ENCODE measurements around the gene APBA2. TPM values are rescaled to one million over a fixed set of nuclear protein-coding genes. Genes with fewer than 3 reads are reported as not detected.

The APBA2 gene
- total RNA-seq, 2 experiments from 2014 or later = 30.8 to 32.0 TPM

DNA sequence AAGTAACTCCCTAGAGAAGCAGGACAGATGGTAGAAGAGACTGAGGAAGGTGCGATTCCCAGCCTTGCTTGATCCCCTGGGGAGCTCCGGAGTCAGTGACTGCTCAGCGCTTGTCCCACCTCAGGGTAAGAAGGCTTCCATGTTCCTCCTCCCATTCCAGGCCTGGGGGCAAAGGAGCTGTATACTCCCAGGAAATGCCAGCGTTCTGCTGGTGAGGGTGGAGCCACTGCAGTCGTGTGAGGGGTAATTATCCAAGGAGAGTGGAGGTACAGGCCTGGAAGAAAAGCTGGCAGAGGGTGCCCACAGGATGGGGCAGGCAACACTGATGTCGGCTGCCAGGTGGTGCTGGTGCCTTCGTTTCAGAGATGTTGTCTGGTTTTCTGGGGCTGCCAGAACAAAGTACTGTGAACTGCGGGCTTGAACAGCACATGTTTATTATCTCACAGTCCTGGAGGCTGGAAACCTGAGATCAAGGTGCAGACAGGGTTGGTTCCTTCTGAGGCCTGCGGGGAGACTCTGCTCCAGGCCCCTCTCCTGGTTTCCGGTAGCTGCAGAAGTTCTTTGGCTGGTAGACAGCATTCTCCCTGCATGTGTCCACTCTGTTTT lies 12.1 kb upstream of the APBA2 start:
- intact Hi-C loops (cut with micrococcal nuclease) = no loop called here
- POLR2A ChIA-PET = interaction anchor here (0.7 kb wide), 1 partner anchor 10 kb away, joined by 4 read pairs; no protein-coding TSS in a partner anchor

DNA sequence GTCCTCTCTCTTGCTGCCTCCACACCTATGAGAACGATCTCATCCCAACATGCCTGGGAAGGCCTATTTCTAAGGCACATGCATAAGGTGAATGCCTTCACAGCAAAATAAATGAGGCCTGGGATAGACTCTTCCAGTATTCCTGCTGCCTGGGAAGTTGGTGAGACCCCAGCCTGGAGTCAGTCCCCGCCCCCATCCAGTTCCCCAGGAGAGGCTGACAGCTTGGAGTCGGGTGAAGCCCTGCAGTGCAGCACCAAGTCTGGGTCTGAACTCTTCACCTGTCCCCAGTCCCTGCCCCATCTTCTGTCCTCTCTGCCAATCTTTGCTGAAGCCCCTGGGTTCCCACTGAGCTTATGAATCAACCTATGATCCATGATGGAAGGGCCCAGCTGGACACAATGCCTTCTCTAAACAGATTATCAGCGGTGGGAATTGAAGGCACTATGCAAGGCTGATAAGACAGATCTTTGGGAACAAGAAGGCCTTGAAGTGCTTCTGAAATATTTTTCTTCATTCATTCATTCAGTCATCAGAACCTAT lies 10.2 kb upstream of the APBA2 start:
- no peaks in the 10 kb centered on the region for H3K36me3 Mint-ChIP-seq (ENCODE audit: low read depth)
- DNase-seq (no peak), ATAC-seq (no peak)
- POLR2A ChIA-PET = interaction anchor here (1.0 kb wide), 1 partner anchor 8 kb away, joined by 3 read pairs; no protein-coding TSS in a partner anchor
- TF ChIP-seq, protein P1, sequence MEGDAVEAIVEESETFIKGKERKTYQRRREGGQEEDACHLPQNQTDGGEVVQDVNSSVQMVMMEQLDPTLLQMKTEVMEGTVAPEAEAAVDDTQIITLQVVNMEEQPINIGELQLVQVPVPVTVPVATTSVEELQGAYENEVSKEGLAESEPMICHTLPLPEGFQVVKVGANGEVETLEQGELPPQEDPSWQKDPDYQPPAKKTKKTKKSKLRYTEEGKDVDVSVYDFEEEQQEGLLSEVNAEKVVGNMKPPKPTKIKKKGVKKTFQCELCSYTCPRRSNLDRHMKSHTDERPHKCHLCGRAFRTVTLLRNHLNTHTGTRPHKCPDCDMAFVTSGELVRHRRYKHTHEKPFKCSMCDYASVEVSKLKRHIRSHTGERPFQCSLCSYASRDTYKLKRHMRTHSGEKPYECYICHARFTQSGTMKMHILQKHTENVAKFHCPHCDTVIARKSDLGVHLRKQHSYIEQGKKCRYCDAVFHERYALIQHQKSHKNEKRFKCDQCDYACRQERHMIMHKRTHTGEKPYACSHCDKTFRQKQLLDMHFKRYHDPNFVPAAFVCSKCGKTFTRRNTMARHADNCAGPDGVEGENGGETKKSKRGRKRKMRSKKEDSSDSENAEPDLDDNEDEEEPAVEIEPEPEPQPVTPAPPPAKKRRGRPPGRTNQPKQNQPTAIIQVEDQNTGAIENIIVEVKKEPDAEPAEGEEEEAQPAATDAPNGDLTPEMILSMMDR (IDR thresholded peaks at IDR 0.05) = no peak
- CTCF ChIA-PET = interaction anchor here (0.9 to 1.7 kb wide), 4 partner anchors 113 to 228 kb away, joined by 3 to 5 read pairs (median 4); no protein-coding TSS in a partner anchor
- intact Hi-C loops (cut with micrococcal nuclease) = no loop called here
- H3K27me3 Mint-ChIP-seq = no peaks in the 10 kb centered on the region
- no peak overlapping the region for H3K27ac Mint-ChIP-seq
- H3K9me3 Mint-ChIP-seq = no peaks in the 10 kb centered on the region
- H3K4me3 Mint-ChIP-seq = no peak overlapping the region
- H3K4me1 Mint-ChIP-seq (ENCODE audit: low read depth) = peaks cover 19% of the 10 kb centered on the region

More for the DNA sequence above, 12.1 kb upstream of the APBA2 start:
- Mint-ChIP-seq H3K27me3 (no peaks in the 10 kb centered on the region), H3K36me3 (ENCODE audit: low read depth) (no peaks in the 10 kb centered on the region), H3K27ac (no peak overlapping the region), H3K4me1 (ENCODE audit: low read depth) (peaks cover 19% of the 10 kb centered on the region), H3K4me3 (no peak overlapping the region), H3K9me3 (no peaks in the 10 kb centered on the region)
- TF ChIP-seq, protein P1 (IDR thresholded peaks at IDR 0.05) = no peak
- no peak for DNase-seq
- ATAC-seq = no peak
- CTCF ChIA-PET = interaction anchor here (0.8 to 2.0 kb wide), 5 partner anchors 10 to 216 kb away, joined by 3 to 5 read pairs (median 5); partner anchors contain the start of gene APBA2

DNA sequence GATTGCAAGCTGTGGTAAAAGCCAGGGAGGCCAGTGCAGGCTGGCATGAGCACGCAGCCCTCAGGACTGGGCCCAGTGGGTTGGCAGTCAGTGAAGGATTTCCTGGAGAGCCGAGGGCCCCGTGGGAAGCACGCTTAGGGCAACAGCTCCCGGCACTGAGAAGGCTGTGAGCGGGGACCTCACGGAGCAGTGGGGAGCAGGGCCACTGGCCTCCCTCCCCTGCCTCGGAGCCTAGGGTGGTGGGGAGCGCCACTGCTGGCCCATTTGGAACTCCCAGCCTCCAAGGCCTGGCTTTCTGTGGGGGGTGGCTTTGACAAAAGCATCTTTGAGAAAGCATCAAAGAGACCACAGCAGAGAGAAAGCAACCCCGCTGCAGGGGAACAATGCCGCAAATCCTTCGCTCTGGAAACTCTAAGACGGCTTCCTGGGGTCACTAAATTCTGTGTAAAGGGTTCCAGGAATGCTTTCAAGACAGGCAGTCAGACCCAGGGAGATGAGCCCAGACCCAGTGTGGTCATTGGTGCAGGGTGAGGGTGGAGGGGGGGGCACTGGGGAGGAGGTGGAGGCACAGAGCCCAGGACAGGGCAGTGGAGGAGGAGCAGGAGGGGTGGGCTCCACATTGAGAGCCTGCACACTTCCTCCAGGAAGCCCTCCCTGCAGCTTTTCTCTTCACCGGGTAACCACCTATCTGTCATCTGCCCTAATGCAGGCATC lies 9.5 kb upstream of the APBA2 start:
- CTCF ChIA-PET = interaction anchor here (0.9 to 1.7 kb wide), 4 partner anchors 112 to 227 kb away, joined by 3 to 5 read pairs (median 4); no protein-coding TSS in a partner anchor

DNA sequence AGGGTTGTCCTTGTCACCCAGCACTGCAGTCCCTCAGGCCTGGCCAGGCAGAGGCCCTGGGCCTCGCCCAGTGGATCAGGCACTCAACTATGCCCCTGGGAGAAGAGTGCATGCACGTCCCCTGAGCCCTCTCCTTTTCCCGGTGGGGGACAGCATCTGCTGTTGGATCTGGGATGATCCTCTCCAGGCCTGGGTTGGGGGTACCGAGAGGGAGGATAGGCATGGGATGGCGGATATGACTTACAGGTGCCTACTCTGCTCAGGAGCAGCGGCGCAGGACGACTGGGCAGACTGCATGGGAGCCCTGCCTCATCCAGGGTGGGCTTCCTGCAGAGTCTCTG lies 9.0 kb upstream of the APBA2 start:
- H3K36me3 Mint-ChIP-seq (ENCODE audit: low read depth) = no peaks in the 10 kb centered on the region
- no peak overlapping the region for H3K27ac Mint-ChIP-seq
- TF ChIP-seq, protein P1 (IDR thresholded peaks at IDR 0.05) = no peak
- ChIA-PET CTCF (no interaction called here), POLR2A (no interaction called here)
- intact Hi-C loops (cut with micrococcal nuclease) = no loop called here
- DNase-seq (no peak), ATAC-seq (no peak)
- H3K4me1 Mint-ChIP-seq (ENCODE audit: low read depth) = peaks cover 19% of the 10 kb centered on the region
- no peak overlapping the region for H3K4me3 Mint-ChIP-seq
- no peaks in the 10 kb centered on the region for H3K27me3 Mint-ChIP-seq
- H3K9me3 Mint-ChIP-seq = no peaks in the 10 kb centered on the region

More for the DNA sequence above, 9.5 kb upstream of the APBA2 start:
- intact Hi-C loops (cut with micrococcal nuclease) = no loop called here
- no peaks in the 10 kb centered on the region for H3K9me3 Mint-ChIP-seq
- H3K4me1 Mint-ChIP-seq (ENCODE audit: low read depth) = peaks cover 19% of the 10 kb centered on the region
- ATAC-seq = no peak
- no peak for DNase-seq
- H3K4me3 Mint-ChIP-seq = no peak overlapping the region
- no peak overlapping the region for H3K27ac Mint-ChIP-seq
- H3K36me3 Mint-ChIP-seq (ENCODE audit: low read depth) = no peaks in the 10 kb centered on the region
- no peaks in the 10 kb centered on the region for H3K27me3 Mint-ChIP-seq
- POLR2A ChIA-PET = interaction anchor here (1.0 kb wide), 1 partner anchor 7 kb away, joined by 3 read pairs; no protein-coding TSS in a partner anchor
- TF ChIP-seq, protein P1 (IDR thresholded peaks at IDR 0.05) = no peak
